HEK293T (cell line): ENCODE results near the gene NFKBIZ.

Source experiments
- CTCF ChIA-PET: fragments of 350-600 bp; formaldehyde crosslinking; extraction: SDS; loops from one replicate; lab custom pipeline; 2021; ENCODE audit warnings: antibody characterized with exemption, inconsistent platforms; lab: Yijun Ruan, JAX
- POLR2A ChIA-PET: fragments of 350-600 bp; formaldehyde crosslinking; extraction: SDS; loops from one replicate; lab custom pipeline; 2020; ENCODE audit warnings: antibody characterized with exemption, inconsistent platforms; lab: Yijun Ruan, JAX
- DNase-seq: peaks from one replicate; pipeline ENCODE4 v3.0.0; 2012; ENCODE audit warnings: mixed read lengths; ENCODE audit errors: extremely low spot score
- ARNT ChIP-seq: fragments of 450-650 bp; IDR thresholded peaks from 2 replicates; pipeline ENCODE4 v1.6.1; 2017; ENCODE audit warnings: mild to moderate bottlenecking
- BHLHE40 ChIP-seq: fragments of 450-650 bp; IDR thresholded peaks from 2 replicates; pipeline ENCODE4 v1.6.1; 2016; ENCODE audit warnings: mild to moderate bottlenecking, moderate library complexity, borderline replicate concordance
- CTBP1 ChIP-seq: fragments of 450-650 bp; IDR thresholded peaks from 2 replicates; pipeline ENCODE4 v1.6.1; 2016; ENCODE audit warnings: borderline replicate concordance
- ELF4 ChIP-seq: fragments of 450-650 bp; IDR thresholded peaks from 2 replicates; pipeline ENCODE4 v1.6.1; 2017; ENCODE audit warnings: antibody characterized with exemption
- FOXA1 ChIP-seq: fragments of 450-650 bp; IDR thresholded peaks from 2 replicates; pipeline ENCODE4 v1.6.1; 2016; ENCODE audit warnings: mild to moderate bottlenecking
- FOXK2 ChIP-seq: fragments of 450-650 bp; IDR thresholded peaks from 2 replicates; pipeline ENCODE4 v1.6.1; 2016; ENCODE audit warnings: mild to moderate bottlenecking
- FOXM1 ChIP-seq: fragments of 450-650 bp; IDR thresholded peaks from 2 replicates; pipeline ENCODE4 v1.6.1; 2017; ENCODE audit warnings: mild to moderate bottlenecking, borderline replicate concordance
- HDGF ChIP-seq: fragments of 450-650 bp; IDR thresholded peaks from 2 replicates; pipeline ENCODE4 v1.6.1; 2017; ENCODE audit warnings: antibody characterized with exemption, borderline replicate concordance
- L3MBTL2 ChIP-seq: fragments of 450-650 bp; conservative IDR thresholded peaks from 2 replicates; pipeline ENCODE4 v1.6.1; 2016; ENCODE audit warnings: mild to moderate bottlenecking
- LEF1 ChIP-seq: fragments of 450-650 bp; IDR thresholded peaks from 2 replicates; pipeline ENCODE4 v1.6.1; 2017; ENCODE audit warnings: mild to moderate bottlenecking, borderline replicate concordance
- NFRKB ChIP-seq: fragments of 450-650 bp; IDR thresholded peaks from 2 replicates; pipeline ENCODE4 v1.6.1; 2016; ENCODE audit warnings: mild to moderate bottlenecking, moderate library complexity
- PKNOX1 ChIP-seq: fragments of 450-650 bp; IDR thresholded peaks from 2 replicates; pipeline ENCODE4 v1.6.1; 2016
- SP1 ChIP-seq: fragments of 450-650 bp; IDR thresholded peaks from 2 replicates; pipeline ENCODE4 v1.6.1; 2017
- SUZ12 ChIP-seq: fragments of 450-650 bp; IDR thresholded peaks from 2 replicates; pipeline ENCODE4 v1.6.1; 2016; ENCODE audit warnings: mild to moderate bottlenecking
- TARDBP ChIP-seq: fragments of 450-650 bp; IDR thresholded peaks from 2 replicates; pipeline ENCODE4 v1.6.1; 2016
- ZNF384 ChIP-seq: fragments of 450-650 bp; IDR thresholded peaks from 2 replicates; pipeline ENCODE4 v1.6.1; 2016

NFKBIZ gene

GRCh38 chr3:101842935-101843330 is 6.4 kb upstream of the NFKBIZ start:
- TF ChIP-seq ZNF384 (no peak), SP1 (no peak), BHLHE40 (no peak)
- POLR2A ChIA-PET: no interaction called here
- CTCF ChIA-PET: interaction anchor here (0.6 to 0.7 kb wide), 5 partner anchors 20 to 396 kb away, joined by 3 to 5 read pairs (median 3); partner anchors contain the start of gene ZBTB11
- DNase-seq: no peak

GRCh38 chr3:101845425-101845824 is 3.9 kb upstream of the NFKBIZ start:
- CTCF ChIA-PET: no interaction called here
- TF ChIP-seq TARDBP (no peak), FOXM1 (no peak), ELF4 (no peak), BHLHE40 (no peak), FOXK2 (no peak), ARNT (no peak), SUZ12 (no peak), SP1 (no peak), NFRKB (no peak), CTBP1 (no peak), LEF1 (no peak), HDGF (no peak), FOXA1 (no peak)
- POLR2A ChIA-PET: no interaction called here
- no peak for DNase-seq

- DNase-seq: no peak
- ChIA-PET CTCF (no interaction called here), POLR2A (no interaction called here)
- TF ChIP-seq L3MBTL2 (no peak), ZNF384 (no peak), TARDBP (no peak), FOXK2 (no peak), ELF4 (no peak), ARNT (no peak), BHLHE40 (no peak), FOXM1 (no peak), HDGF (no peak), SUZ12 (no peak), NFRKB (no peak), SP1 (no peak), CTBP1 (no peak), LEF1 (no peak), FOXA1 (no peak)
Observed at GRCh38 chr3:101846709-101847108, 2.6 kb upstream of the NFKBIZ start.

- ChIA-PET POLR2A (no interaction called here), CTCF (no interaction called here)
- TF ChIP-seq ARNT: no peak
- no peak for TF ChIP-seq HDGF
- TF ChIP-seq CTBP1: no peak
- no peak for TF ChIP-seq LEF1
- no peak for TF ChIP-seq FOXK2
- no peak for TF ChIP-seq SP1
- no peak for TF ChIP-seq L3MBTL2
- DNase-seq: no peak
Observed at GRCh38 chr3:101847328-101847727, 2.0 kb upstream of the NFKBIZ start.

- TF ChIP-seq BHLHE40 (no peak), ELF4 (no peak), SUZ12 (no peak), FOXA1 (no peak), NFRKB (no peak), CTBP1 (no peak), HDGF (no peak), LEF1 (no peak), ARNT (no peak), PKNOX1 (no peak), FOXK2 (no peak), SP1 (no peak), ZNF384 (no peak)
- CTCF ChIA-PET: no interaction called here
- DNase-seq: no peak
- POLR2A ChIA-PET: interaction anchor here (1.2 to 2.2 kb wide), 8 partner anchors 9 to 315 kb away, joined by 4 to 17 read pairs (median 8); no protein-coding TSS in a partner anchor
Observed at GRCh38 chr3:101848326-101848725, 988 bp upstream of the NFKBIZ start.

GRCh38 chr3:101849714-101850245 is 466 bp downstream of the NFKBIZ start:
- TF ChIP-seq LEF1 (0 out of 2 replicates have a peak, but pooled peaks have one; percentile 3), PKNOX1 (no peak), CTBP1 (no peak)
- ChIA-PET POLR2A (interaction anchor here (0.7 to 2.2 kb wide), 20 partner anchors 9 to 338 kb away, joined by 3 to 17 read pairs (median 6); no protein-coding TSS in a partner anchor), CTCF (no interaction called here)
- peak; percentile 55 for DNase-seq
